ENCODE results near the gene SLC36A3. TPM values are rescaled to one million over a fixed set of nuclear protein-coding genes. Genes with fewer than 3 reads are reported as not detected.
A peak's percentile ranks its signal among the peaks of the same experiment; 100 is the strongest.

The SLC36A3 gene
- total RNA-seq, 3 donors from 2014 or later: not detected

- H3K36me3 ChIP-seq: peaks cover 4% of the 10 kb centered on the region
- no peak for DNase-seq (ENCODE audit: low spot score in 2 of 2)
Observed at GRCh38 chr5:151262532-151262931, 41.0 kb downstream of the SLC36A3 start.

GRCh38 chr5:151259931-151260330 is 43.6 kb downstream of the SLC36A3 start:
- Histone ChIP-seq H3K36me3 (peaks cover 4% of the 10 kb centered on the region), H3K27ac (no peak overlapping the region), H3K9me3 (no peaks in the 10 kb centered on the region), H3K4me3 (no peak overlapping the region), H3K4me1 (peaks cover 0 to 2% of the 10 kb centered on the region in 2 donors), H3K27me3 (no peaks in the 10 kb centered on the region)
- DNase-seq (ENCODE audit: low spot score in 2 of 2): no peak
- TF ChIP-seq POLR2A (IDR thresholded peaks at IDR 0.05): no peak
- TF ChIP-seq CTCF (IDR thresholded peaks at IDR 0.05): no peak
- TF ChIP-seq POLR2AphosphoS5 (IDR thresholded peaks at IDR 0.05): no peak
- intact Hi-C loops (cut with DNase I; ENCODE audit: low total_unique reads): no loop called here

More at GRCh38 chr5:151262532-151262931, 41.0 kb downstream of the SLC36A3 start:
- TF ChIP-seq CTCF (IDR thresholded peaks at IDR 0.05): no peak
- no peak overlapping the region for H3K27ac ChIP-seq
- no peaks in the 10 kb centered on the region for H3K27me3 ChIP-seq
- H3K4me3 ChIP-seq: no peak overlapping the region
- intact Hi-C loops (cut with DNase I; ENCODE audit: low total_unique reads): no loop called here
- H3K4me1 ChIP-seq: no peaks in the 10 kb centered on the region
- no peaks in the 10 kb centered on the region for H3K9me3 ChIP-seq

GRCh38 chr5:151258816-151259215 is 44.8 kb downstream of the SLC36A3 start:
- H3K9me3 ChIP-seq: no peaks in the 10 kb centered on the region
- no peak overlapping the region for H3K27ac ChIP-seq
- H3K36me3 ChIP-seq: peaks cover 4% of the 10 kb centered on the region
- H3K4me3 ChIP-seq: no peak overlapping the region
- H3K4me1 ChIP-seq: peaks cover 0 to 3% of the 10 kb centered on the region in 2 donors
- intact Hi-C loops (cut with DNase I; ENCODE audit: low total_unique reads): no loop called here
- TF ChIP-seq POLR2A (IDR thresholded peaks at IDR 0.05): no peak
- TF ChIP-seq POLR2AphosphoS5 (IDR thresholded peaks at IDR 0.05): no peak
- TF ChIP-seq CTCF (IDR thresholded peaks at IDR 0.05): no peak
- no peaks in the 10 kb centered on the region for H3K27me3 ChIP-seq
- no peak for DNase-seq (ENCODE audit: low spot score in 2 of 2)

- DNase-seq (ENCODE audit: low spot score in 2 of 2): no peak
- Histone ChIP-seq H3K27ac (peak overlapping the region in 1 of 2 donors; percentile 30), H3K36me3 (peaks cover 4% of the 10 kb centered on the region), H3K4me3 (no peak overlapping the region), H3K4me1 (peaks cover 0 to 3% of the 10 kb centered on the region in 2 donors), H3K9me3 (no peaks in the 10 kb centered on the region), H3K27me3 (no peaks in the 10 kb centered on the region)
- intact Hi-C loops (cut with DNase I; ENCODE audit: low total_unique reads): no loop called here
- TF ChIP-seq CTCF (IDR thresholded peaks at IDR 0.05) (no peak), POLR2A (IDR thresholded peaks at IDR 0.05) (no peak), POLR2AphosphoS5 (IDR thresholded peaks at IDR 0.05) (no peak)
Observed at GRCh38 chr5:151258201-151258611, 45.4 kb downstream of the SLC36A3 start.

- H3K27ac ChIP-seq: peak overlapping the region; percentile 30 to 45
- no peaks in the 10 kb centered on the region for H3K27me3 ChIP-seq
- DNase-seq (ENCODE audit: low spot score in 2 of 2): no peak
- TF ChIP-seq POLR2A (IDR thresholded peaks at IDR 0.05) (no peak), CTCF (IDR thresholded peaks at IDR 0.05) (no peak), POLR2AphosphoS5 (IDR thresholded peaks at IDR 0.05) (no peak)
- intact Hi-C loops (cut with DNase I; ENCODE audit: low total_unique reads): no loop called here
- no peak overlapping the region for H3K4me3 ChIP-seq
- H3K9me3 ChIP-seq: no peaks in the 10 kb centered on the region
- H3K36me3 ChIP-seq: peaks cover 4% of the 10 kb centered on the region
- peaks cover 0 to 3% of the 10 kb centered on the region in 2 donors for H3K4me1 ChIP-seq
Observed at GRCh38 chr5:151257731-151258181, 45.8 kb downstream of the SLC36A3 start.
